Measurements from ENCODE around the gene RAB11A.

DNA sequence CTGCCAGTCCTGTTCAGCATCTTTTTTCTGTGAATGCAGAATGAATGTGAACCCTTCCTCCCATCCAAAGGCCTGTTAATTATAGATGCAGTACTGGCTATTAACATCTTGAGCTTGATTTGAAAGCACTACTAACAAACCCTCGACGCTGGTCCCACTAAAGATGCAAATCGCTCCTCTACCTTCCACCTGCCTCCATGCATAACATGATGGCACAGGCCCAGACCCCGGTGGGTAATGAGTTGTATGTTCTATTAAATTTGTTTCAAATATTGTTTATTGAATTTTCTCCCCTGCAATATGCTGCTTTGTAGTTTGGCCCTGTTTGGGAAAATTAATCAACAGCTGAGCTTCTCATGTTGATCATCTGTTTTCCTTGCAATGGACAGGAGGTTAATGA lies 69.3 kb downstream of the RAB11A start:
- TF ChIP-seq EZH2 (IDR thresholded peaks at IDR 0.05) (no peak), POLR2AphosphoS5 (IDR thresholded peaks at IDR 0.05; ENCODE audit: borderline replicate concordance, low read depth, low read length) (no peak)

Data from SK-N-MC (cell line).